ENCODE measurements around the gene SMG5.

DNA sequence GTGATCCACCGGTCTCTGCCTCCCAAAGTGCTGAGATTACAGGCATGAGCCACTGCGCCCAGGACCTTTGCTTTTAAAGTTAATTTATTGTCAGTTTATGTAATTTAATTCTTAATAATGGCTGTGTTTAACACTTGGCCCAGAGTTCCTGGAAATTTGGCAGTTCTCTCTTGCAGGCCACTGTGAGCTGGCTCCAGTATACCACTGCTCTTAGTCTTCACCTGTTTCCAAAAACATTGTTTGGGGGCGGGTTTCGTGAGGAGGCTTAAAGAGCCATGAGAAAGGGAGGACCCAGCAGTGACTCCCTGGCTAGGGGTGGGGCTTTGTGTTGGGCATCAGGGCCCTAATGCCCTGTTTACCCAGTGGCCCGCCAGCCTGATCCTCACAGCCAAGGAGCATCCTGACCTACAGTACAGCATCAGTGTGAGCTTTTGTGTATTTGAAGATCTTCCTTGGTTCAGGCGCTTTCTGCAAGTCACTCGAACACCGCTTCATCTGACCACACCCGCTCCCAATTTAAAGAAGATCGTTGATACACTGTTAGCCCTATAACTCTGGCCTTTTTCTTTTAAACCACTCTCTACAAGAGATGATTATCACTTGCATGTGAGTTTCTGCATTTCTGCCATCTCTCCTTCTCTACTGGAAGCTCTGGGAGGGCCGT lies 52.7 kb downstream of the SMG5 start:
- TF ChIP-seq, protein P1, sequence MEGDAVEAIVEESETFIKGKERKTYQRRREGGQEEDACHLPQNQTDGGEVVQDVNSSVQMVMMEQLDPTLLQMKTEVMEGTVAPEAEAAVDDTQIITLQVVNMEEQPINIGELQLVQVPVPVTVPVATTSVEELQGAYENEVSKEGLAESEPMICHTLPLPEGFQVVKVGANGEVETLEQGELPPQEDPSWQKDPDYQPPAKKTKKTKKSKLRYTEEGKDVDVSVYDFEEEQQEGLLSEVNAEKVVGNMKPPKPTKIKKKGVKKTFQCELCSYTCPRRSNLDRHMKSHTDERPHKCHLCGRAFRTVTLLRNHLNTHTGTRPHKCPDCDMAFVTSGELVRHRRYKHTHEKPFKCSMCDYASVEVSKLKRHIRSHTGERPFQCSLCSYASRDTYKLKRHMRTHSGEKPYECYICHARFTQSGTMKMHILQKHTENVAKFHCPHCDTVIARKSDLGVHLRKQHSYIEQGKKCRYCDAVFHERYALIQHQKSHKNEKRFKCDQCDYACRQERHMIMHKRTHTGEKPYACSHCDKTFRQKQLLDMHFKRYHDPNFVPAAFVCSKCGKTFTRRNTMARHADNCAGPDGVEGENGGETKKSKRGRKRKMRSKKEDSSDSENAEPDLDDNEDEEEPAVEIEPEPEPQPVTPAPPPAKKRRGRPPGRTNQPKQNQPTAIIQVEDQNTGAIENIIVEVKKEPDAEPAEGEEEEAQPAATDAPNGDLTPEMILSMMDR (IDR thresholded peaks at IDR 0.05): no peak
- no peak for TF ChIP-seq POLR2A (IDR thresholded peaks at IDR 0.05)

All from lower leg skin (tissue), 3 donors.